Measurements from ENCODE around the gene ZDHHC11B.
"Not testable (repeated sequence)": the region's sequence is repeated elsewhere in the genome, so short reads cannot be mapped to it uniquely, and the experiment has no call there.

Gene ZDHHC11B

DNA sequence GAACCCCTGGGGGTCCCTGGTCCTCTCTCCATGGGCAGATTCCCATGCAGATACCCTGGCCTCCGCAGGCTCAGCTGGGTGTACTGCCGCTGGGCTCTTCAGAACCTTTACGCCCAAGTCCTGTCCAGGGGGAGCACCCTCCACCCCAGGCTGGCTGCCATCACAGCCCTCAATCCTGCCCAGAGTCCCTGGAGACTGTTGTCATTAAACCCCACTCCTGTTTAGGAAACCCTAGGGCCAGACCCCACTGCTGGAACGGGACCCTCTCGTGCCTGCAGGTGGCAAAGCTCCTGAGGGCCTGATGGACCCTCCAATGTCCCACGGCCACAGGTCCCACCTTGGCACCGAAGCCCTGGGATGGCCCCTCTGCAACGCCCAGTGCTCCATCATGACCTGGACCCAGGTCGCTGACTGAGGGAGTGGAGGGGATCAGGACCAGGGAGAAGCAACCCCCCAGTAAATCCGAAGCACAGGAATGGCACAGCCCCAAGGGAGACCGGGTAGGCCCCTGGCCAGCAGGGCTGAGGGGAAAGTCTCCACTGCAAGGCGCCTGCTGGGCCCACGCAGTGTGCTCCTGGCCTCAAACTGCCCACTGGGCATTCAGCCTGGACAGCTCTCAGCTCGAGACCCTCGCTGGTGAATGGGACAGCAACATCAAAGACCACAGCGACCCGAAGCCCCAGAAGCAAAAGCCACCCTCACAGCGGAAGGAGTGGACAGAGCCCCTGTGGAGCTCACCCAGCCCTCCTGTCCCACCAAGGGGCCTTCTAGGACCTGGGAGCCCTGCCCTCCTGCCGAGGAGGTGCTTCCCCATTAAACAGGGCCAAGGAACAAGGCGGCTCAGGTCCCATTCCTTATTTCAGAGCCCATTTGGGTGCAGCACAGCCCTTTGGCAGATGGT, 8.3 kb downstream of the ZDHHC11B start:
- Mint-ChIP-seq H3K9me3 (no peaks in the 10 kb centered on the region), H3K27me3 (ENCODE audit: low read depth) (peaks cover 29% of the 10 kb centered on the region), H3K36me3 (ENCODE audit: low read depth) (no peaks in the 10 kb centered on the region), H3K27ac (no peak overlapping the region), H3K4me3 (no peak overlapping the region), H3K4me1 (peaks cover 9% of the 10 kb centered on the region)
- TF ChIP-seq, protein P1, sequence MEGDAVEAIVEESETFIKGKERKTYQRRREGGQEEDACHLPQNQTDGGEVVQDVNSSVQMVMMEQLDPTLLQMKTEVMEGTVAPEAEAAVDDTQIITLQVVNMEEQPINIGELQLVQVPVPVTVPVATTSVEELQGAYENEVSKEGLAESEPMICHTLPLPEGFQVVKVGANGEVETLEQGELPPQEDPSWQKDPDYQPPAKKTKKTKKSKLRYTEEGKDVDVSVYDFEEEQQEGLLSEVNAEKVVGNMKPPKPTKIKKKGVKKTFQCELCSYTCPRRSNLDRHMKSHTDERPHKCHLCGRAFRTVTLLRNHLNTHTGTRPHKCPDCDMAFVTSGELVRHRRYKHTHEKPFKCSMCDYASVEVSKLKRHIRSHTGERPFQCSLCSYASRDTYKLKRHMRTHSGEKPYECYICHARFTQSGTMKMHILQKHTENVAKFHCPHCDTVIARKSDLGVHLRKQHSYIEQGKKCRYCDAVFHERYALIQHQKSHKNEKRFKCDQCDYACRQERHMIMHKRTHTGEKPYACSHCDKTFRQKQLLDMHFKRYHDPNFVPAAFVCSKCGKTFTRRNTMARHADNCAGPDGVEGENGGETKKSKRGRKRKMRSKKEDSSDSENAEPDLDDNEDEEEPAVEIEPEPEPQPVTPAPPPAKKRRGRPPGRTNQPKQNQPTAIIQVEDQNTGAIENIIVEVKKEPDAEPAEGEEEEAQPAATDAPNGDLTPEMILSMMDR (IDR thresholded peaks at IDR 0.05; ENCODE audit: unreplicated experiment in 3 of 3), result no peak

DNA sequence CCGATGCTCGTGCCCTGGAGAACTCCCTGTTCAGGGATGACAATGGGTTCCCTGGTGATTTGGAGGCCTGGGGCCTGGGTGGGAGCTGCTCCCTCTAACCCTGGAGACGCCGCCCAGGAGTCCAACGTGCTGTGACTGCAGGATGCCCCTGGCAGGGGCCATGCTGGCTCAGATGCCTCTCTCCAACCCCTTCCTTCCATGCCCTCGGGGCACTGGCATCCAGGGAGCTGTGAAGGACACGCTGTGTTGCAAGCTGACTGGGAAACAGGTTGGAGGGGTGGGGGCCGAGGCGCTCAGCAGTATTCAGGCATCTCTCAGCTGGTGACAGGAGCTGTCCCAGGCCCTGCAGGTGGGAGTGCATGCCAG, 9.0 kb downstream of the ZDHHC11B start:
- peaks cover 29% of the 10 kb centered on the region for H3K27me3 Mint-ChIP-seq (ENCODE audit: low read depth)
- H3K27ac Mint-ChIP-seq; H3K36me3 Mint-ChIP-seq (ENCODE audit: low read depth); H3K9me3 Mint-ChIP-seq; H3K4me1 Mint-ChIP-seq; H3K4me3 Mint-ChIP-seq: not testable (repeated sequence)

DNA sequence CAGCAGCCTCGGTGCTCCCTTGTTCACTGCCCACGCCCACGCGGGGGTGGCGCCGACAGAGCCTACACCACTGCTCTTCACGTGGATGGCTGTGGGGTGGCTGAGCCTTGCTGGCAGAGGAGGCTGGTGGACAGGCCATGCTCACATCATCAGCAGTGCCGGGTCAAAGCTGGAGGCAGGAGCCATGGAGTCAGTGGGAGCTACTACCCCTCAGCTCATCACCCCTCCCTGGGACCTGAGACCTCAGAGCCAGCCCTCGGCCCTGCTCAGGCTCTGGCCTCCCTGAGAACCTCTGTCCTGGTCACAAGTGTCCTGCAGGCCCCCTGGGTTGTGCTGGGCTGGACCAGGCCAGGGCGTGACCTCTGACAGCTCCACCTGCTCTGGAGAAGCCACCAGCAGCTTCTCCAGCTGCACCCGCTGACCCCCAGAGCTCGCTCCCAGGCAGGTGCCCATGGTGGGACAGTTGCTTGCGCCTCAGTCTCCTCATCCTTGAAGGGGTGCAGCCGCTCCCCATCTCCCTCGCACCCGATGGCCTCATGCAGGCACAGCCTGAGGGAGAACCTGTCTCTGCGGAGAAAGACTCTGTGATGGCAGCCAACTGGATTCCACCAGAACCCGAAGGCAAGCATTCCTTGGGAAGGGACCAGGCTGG, 9.5 kb downstream of the ZDHHC11B start:
- H3K27me3 Mint-ChIP-seq (ENCODE audit: low read depth), result peaks cover 29% of the 10 kb centered on the region
- H3K4me3 Mint-ChIP-seq; H3K27ac Mint-ChIP-seq; H3K36me3 Mint-ChIP-seq (ENCODE audit: low read depth); H3K9me3 Mint-ChIP-seq; H3K4me1 Mint-ChIP-seq: not testable (repeated sequence)

DNA sequence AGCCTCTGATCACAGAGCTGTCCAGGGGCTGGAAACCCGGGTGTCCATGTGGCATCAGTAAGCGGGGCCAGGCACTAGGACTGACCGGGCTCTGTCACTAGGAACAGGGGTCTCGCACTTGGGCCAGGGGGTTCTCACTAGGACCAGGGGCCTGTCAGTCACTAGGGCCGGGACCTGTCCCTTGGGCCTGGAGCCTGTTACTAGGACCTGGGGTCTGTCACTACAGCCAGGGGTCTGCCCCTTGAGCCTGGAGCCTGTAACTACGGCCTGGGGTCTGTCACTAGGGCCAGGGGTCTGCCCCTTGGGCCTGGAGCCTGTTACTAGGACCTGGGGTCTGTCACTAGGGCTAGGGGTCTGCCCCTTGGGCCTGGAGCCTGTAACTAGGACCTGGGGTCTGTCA, 10.2 kb downstream of the ZDHHC11B start:
- H3K27me3 Mint-ChIP-seq (ENCODE audit: low read depth), result peaks cover 29% of the 10 kb centered on the region
- H3K27ac Mint-ChIP-seq; H3K4me1 Mint-ChIP-seq; H3K4me3 Mint-ChIP-seq; H3K36me3 Mint-ChIP-seq (ENCODE audit: low read depth); H3K9me3 Mint-ChIP-seq: not testable (repeated sequence)

DNA sequence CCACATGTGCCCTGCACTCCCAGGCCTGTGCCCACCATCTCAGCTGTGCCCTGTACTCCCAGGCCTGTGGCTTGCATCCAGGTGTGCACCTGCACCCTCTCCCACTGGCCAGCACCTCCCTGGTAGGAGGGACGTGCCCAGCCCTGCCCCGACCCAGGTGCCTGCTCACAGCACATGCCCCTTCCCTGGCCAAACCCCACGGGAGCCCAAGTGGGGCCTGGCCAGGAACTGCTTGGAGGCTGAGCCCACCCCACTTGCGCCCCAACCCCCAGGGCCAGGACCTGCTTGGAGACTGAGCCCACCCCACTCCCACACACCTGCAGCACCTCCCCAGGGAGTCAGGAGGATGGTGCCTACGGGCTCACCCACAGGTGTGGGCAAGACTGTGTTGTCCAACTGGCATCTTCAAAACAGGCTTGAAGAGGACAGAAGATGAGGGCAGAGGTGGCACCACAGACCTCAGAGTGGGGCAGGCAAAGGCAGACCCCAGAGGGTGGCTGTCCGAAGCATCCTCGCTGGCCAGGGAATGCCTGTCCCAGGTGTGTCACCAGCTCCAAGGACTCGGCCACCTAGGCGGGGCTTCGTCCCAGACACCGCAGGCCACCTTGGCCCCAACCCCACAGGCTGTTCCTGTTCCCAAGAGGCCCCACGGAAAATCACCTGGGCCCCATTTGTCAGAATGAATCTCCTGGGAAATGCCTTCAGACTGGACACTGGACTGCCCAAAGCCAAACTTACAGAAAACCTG, 10.8 kb downstream of the ZDHHC11B start:
- H3K36me3 Mint-ChIP-seq (ENCODE audit: low read depth), result no peaks in the 10 kb centered on the region
- peaks cover 9% of the 10 kb centered on the region for H3K4me1 Mint-ChIP-seq
- no peaks in the 10 kb centered on the region for H3K9me3 Mint-ChIP-seq
- H3K27me3 Mint-ChIP-seq (ENCODE audit: low read depth), result peaks cover 29% of the 10 kb centered on the region
- TF ChIP-seq, protein P1 (IDR thresholded peaks at IDR 0.05; ENCODE audit: unreplicated experiment in 3 of 3), result no peak
- H3K4me3 Mint-ChIP-seq, result no peak overlapping the region
- H3K27ac Mint-ChIP-seq, result no peak overlapping the region

DNA sequence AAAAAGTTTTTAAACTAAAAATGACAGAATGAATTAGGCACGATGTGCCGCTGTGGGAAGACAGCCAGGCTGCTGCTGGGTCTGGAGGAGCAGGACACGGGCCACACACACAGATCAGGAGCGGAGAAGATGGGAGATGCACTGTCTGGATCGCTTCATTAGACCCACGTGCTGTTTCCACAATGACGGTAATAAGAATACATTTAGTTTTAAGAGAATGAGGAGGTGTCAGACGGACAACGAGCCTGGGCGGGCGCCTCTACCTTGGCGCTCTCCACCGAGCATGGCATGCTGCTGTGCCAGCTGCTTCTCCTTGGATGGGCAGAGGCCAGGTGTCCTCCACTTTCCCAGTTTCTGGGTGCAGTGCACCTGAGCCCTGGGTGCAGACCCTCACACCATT, 11.6 kb downstream of the ZDHHC11B start:
- not testable (repeated sequence) for H3K36me3 Mint-ChIP-seq (ENCODE audit: low read depth); H3K4me1 Mint-ChIP-seq

DNA sequence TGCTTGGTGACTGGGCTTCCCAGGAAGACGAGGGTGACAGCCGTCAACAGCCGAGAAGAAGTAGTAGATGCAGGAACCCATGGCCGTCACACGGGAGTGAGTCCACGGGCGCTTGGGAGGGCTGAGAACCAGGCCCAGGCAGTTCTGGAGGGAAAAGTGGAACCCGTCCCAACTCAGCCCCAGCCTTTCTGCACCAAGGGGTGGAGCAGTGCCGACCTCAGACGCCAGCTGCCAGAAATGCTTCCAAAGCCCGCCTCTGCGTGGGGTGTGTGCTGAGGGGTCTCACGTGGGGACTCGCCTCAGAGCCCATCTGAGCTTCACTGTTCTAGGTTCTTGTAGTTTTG, 12.0 kb downstream of the ZDHHC11B start:
- H3K36me3 Mint-ChIP-seq (ENCODE audit: low read depth); H3K4me1 Mint-ChIP-seq; H3K27ac Mint-ChIP-seq; H3K4me3 Mint-ChIP-seq; H3K9me3 Mint-ChIP-seq: not testable (repeated sequence)
- peaks cover 28% of the 10 kb centered on the region for H3K27me3 Mint-ChIP-seq (ENCODE audit: low read depth)

More for the DNA sequence above, 11.6 kb downstream of the ZDHHC11B start:
- H3K9me3 Mint-ChIP-seq, H3K4me3 Mint-ChIP-seq, H3K27ac Mint-ChIP-seq: not testable (repeated sequence)
- peaks cover 29% of the 10 kb centered on the region for H3K27me3 Mint-ChIP-seq (ENCODE audit: low read depth)

DNA sequence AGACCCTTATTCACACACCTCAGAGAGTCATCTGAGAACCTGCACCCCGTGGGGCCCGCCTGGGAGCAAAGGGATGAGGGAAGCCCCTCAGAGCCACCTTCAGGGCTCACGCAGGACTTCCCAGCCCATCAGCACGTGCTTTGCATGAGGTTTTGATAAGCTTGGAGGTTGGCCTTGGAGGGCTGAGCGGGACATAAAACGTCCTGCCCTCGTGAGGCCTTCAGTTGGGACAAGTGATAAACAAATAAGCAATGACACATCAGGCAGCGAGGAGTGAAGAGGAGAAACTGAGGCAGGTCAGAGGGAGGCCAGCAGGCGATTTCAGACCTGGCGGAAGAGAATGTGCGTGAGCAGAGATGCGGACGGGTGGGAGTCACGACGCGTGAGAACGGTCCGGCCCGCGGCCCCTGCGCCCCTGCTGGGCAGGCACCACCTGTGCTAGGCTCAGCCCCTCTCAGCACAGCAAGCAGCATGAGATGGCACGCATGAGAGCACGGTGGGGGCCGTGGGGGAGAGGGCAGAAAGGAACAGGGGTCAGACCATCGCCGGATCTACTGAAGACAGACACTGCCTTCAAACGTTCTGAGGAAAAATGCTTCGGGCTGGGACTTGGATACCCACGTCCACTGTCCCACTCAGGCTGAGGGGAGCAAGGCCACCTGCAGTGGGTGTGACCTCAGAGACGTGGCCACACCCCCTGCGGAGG, 12.5 kb downstream of the ZDHHC11B start:
- H3K4me1 Mint-ChIP-seq; H3K4me3 Mint-ChIP-seq; H3K27ac Mint-ChIP-seq; H3K36me3 Mint-ChIP-seq (ENCODE audit: low read depth); H3K9me3 Mint-ChIP-seq: not testable (repeated sequence)
- H3K27me3 Mint-ChIP-seq (ENCODE audit: low read depth), result peaks cover 23% of the 10 kb centered on the region

DNA sequence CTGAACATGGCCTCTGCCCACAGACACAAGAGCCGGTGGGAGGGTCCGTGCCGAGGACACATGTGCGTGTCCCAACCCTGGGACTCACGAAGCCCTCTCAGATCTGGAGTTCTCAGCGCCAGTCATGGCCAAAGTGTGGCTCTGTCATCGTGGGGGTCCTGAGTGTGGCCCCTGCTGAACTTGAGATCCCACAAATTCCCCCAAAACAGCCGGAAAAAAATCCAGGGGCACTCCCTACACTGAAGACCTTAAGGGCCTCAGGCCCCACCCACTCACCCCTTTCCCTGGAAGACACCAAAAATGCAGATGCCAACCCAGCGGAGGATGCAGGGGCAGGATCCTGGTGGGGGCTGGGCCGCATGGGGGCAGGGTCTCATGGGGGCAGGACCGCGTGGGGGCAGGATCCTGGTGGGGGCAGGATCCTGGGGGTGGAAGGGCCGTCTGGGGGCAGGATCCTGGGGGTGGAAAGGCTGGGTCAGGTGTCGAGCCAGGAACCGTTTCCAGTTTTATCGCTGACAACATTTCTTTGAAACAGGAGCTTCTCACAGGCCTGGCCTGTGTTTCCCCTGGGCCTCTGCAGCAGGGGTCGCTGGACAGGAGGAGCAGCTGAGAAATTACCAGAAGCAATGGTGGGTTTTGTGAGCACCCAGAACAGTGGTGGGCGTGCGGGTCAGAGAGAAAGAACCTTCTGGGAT, 13.3 kb downstream of the ZDHHC11B start:
- not testable (repeated sequence) for H3K9me3 Mint-ChIP-seq; H3K4me1 Mint-ChIP-seq; H3K27ac Mint-ChIP-seq; H3K36me3 Mint-ChIP-seq (ENCODE audit: low read depth); H3K4me3 Mint-ChIP-seq
- peaks cover 15% of the 10 kb centered on the region for H3K27me3 Mint-ChIP-seq (ENCODE audit: low read depth)

DNA sequence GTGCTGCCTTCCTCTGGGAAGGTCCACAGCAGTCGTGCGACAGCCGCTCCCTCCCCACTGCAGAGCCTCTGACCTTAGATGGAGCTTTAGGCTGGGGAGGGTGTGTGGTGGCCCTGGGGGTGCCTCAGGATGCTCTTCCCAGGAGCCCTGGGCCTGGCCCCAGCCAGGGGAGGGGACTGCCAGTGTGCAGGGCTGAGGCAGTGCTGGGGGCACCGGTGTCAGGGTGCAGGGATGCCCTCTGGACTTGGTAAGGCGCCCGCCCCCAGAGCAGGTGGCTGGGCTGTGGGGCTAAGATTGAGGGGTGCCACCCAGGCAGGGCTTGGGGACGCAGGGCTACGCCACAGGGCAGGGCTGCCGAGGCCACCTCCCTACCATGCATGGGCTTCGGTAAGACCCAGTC, 13.9 kb downstream of the ZDHHC11B start:
- peaks cover 13% of the 10 kb centered on the region for H3K27me3 Mint-ChIP-seq (ENCODE audit: low read depth)
- H3K9me3 Mint-ChIP-seq; H3K4me3 Mint-ChIP-seq; H3K36me3 Mint-ChIP-seq (ENCODE audit: low read depth); H3K27ac Mint-ChIP-seq; H3K4me1 Mint-ChIP-seq: not testable (repeated sequence)

DNA sequence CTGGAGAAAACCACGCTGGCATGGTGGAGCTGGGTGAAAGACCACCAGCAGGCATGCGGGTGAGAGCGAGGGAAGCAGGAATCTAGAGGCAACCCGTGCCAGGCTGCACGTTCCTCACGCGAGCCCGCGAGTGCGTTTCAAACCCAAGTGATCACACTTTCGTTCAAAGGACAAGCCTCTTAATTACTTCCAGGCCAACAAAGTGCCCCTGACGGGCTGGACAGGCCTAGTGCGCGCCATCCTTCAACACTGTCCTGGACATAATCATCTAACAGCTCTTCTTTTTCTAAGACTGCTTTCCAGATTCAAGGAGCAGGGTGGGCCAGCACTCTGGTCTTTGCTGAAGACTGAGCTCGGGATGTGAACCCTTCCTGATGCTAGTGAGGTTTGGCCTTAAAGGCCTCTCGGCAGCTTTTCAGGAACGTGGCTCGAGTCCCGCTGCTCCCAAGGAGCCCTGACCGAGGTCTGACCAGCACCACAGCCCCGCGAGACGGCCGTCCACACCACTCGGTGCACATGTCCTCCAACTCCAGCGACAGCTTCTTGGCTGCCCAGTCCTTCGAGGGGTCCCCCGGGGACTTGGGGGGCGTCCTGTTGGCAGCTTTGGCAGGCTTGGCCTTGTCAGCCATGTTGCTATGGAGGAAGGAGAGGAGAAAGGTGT, 14.9 kb downstream of the ZDHHC11B start:
- not testable (repeated sequence) for H3K4me3 Mint-ChIP-seq; H3K36me3 Mint-ChIP-seq (ENCODE audit: low read depth); H3K9me3 Mint-ChIP-seq; H3K27ac Mint-ChIP-seq; H3K4me1 Mint-ChIP-seq; H3K27me3 Mint-ChIP-seq (ENCODE audit: low read depth)
